ENCODE measurements around the gene EFNA2.
A peak's percentile ranks its signal among the peaks of the same experiment; 100 is the strongest.

Gene EFNA2

GRCh38 chr19:1249298-1249989, 36.2 kb upstream of the EFNA2 start:
- DNase-seq (ENCODE audit: low read depth, low spot score), result peak; percentile 93

GRCh38 chr19:1249990-1250436, 35.7 kb upstream of the EFNA2 start:
- no peak for DNase-seq (ENCODE audit: low read depth, low spot score)

DNA sequence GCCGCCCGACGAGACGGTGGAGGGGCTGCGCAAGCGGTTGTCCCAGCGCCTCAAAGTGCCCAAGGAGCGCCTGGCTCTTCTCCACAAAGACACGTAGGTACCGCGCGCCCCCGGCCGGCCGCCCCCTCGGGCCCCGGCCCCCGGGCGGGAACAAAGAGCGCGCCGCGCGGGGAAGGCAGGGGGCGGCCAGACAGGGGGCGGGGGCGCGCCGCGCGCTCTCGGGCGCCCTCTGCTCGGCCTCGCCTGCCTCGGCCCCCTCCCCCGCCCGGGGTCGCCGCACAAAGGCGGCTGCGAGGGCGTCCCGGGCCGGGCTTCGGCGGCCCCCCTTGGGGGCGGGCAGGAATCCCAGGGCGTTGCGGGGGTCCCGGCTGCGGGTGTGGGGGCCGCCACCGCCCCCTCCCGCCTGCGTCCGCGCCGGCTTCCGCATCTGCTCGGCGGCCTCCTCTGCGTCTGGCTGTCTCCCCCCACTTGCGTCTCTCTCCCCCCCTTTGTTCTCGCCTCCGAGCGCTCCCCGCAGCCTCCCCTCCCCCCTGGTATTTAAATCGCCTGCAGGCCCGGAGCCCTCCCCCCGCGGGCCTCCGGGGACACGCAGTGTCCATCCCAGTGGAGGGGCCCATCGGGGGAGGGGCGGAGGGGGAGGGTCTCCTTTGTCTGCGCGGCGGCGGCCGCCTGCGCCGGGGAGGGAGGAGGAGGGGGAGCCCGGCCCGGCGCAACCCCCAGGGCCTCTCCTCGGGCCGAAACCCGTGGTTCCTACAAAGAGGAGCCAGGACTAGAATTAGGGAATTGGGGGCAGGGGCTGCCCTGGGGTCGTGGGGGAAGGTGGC, 35.0 kb upstream of the EFNA2 start:
- no peak for DNase-seq (ENCODE audit: low read depth, low spot score)

GRCh38 chr19:1251330-1252220, 34.1 kb upstream of the EFNA2 start:
- DNase-seq (ENCODE audit: low read depth, low spot score), result no peak

DNA sequence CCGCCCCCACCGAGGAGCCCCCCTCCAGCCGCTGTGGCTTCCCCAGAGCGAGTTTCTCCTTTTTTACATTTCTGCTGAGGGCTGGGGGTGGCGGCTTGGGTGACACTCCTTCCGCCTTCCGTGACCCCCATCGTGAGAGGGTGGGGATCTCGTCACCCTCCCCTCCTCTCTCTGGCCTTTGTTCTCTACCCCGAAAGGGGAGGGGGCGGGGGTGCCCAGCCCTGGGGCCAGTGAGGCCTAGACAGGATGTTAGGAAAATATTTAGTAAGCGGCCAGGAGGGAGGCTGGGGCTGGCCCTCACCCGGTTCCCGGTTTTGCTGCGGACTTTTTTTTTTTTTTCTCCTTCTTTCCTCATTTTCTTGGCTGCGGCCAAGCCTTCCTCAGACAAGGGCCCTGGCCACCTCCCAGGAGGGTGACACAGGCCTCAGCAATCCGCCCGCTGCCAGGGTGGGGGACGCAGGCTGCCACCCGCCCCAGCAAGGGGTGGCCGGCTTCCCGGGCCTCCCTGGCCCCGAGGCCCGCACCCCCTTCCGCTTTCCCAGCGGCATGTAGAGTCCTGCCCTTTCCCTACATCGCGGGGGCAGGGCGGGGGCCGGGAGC, 33.4 kb upstream of the EFNA2 start:
- DNase-seq (ENCODE audit: low read depth, low spot score), result peak; percentile 85

DNA sequence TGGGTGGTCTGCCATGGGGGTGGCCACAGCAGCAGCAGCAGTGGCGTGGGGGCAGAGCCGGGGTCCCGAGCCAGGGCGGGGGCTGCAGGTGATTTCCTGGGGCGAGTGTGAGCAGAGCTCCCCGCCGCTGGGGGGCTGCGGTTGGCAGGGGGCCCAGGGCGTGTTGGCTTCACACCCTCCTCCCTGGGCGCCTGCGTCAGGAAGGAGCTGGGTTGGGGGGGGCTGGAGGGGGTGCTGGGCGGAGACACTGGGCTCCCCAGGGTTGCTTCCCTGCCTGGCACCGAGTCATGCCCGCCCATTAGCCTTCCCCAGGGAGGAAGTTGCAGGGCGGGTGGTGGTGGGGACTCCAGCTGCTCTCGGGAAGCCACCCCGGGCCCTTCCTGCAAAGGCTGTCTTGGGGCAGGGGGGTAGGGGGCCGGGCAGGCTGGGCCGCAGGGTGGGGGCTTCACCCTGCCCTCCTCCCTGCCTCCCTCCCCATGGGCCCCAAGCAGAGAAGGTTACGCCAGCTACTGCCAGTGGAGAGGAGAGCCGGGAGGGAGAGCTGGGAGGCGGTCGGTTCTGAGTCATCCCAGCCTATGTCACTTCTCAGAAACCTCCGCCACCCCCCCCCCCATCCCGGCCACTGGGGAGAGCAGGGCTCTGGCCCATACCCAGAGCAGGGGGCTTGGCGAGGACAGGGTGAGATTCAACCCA, 32.7 kb upstream of the EFNA2 start:
- peak; percentile 91 for DNase-seq (ENCODE audit: low read depth, low spot score)

GRCh38 chr19:1253514-1254080, 32.1 kb upstream of the EFNA2 start:
- DNase-seq (ENCODE audit: low read depth, low spot score), result peak; percentile 78

DNA sequence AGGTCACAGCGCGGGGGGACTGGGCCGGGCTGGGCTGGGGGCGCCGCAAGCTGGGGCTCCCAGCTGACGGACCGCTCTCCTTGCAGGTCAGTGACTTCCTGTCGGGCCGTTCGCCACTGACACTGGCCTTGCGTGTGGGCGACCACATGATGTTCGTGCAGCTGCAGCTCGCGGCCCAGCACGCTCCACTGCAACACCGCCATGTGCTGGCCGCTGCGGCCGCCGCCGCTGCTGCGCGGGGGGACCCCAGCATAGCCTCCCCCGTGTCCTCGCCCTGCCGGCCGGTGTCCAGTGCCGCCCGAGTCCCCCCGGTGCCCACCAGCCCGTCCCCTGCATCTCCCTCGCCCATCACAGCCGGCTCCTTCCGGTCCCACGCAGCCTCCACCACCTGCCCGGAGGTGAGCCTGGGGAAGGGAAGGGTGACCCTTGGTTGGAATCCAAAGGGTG, 31.6 kb upstream of the EFNA2 start:
- DNase-seq (ENCODE audit: low read depth, low spot score), result no peak

DNA sequence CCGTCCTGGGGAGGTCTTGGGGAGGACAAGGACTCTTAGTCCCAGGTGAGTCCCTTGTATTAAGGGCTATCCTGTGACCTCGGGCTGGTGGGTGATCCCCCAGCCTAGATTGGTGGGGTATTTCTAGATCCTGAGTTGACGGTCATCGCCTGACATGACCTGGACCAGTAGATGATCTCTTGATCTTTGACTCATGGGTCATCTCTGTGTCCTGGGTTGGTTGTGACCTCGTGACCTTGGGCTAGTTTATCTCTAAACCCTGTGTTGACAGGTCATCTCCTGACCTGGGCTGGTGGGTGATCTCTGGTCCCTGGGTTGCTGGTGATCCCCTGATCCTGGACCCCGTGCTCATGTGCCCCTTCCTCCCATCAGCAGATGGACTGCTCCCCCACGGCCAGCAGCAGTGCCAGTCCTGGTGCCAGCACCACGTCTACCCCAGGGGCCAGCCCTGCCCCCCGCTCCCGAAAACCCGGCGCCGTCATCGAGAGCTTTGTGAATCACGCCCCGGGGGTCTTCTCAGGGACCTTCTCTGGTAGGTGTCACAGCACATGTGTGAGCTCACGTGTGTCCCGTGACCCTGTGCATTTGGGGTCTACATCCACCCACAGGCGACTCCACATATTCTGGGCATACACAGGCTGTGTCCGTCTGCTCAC, 31.0 kb upstream of the EFNA2 start:
- no peak for DNase-seq (ENCODE audit: low read depth, low spot score)

GRCh38 chr19:1255186-1256161, 30.2 kb upstream of the EFNA2 start:
- DNase-seq (ENCODE audit: low read depth, low spot score), result no peak

DNA sequence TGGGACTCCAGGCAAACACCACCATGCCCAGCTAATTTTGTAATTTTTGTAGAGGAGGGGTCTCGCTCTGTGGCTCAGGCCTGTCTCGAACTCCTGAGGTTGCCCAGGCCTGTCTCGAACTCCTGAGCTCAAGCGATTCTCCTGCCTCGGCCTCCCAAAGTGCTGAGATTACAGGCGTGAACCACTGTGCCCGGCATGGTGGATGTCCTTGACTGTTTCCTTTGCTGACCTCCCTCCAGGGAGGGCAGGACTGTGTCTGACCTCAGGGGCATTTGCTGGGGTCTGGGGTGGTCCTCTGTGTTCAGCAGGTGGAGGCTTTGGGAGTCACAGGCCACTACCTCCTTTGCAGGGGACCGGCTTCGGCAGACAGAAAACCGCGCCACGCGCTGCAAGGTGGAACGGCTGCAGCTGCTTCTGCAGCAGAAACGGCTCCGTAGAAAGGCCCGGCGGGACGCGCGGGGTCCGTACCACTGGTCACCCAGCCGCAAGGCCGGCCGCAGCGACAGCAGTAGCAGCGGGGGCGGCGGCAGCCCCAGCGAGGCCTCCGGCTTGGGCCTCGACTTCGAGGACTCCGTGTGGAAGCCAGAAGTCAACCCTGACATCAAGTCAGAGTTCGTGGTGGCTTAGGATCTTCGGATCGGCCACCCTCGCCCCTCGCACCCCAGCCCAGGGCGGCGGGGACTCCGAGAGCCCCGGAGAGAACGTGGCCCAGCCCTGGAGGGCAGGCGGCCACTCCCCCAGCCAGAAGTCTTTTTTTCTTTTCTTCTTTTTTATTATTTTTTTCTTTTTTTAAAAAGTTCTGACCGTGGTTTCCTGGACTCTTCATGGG, 28.8 kb upstream of the EFNA2 start:
- no peak for DNase-seq (ENCODE audit: low read depth, low spot score)

GRCh38 chr19:1257475-1258162, 28.1 kb upstream of the EFNA2 start:
- DNase-seq (ENCODE audit: low read depth, low spot score), result no peak

DNA sequence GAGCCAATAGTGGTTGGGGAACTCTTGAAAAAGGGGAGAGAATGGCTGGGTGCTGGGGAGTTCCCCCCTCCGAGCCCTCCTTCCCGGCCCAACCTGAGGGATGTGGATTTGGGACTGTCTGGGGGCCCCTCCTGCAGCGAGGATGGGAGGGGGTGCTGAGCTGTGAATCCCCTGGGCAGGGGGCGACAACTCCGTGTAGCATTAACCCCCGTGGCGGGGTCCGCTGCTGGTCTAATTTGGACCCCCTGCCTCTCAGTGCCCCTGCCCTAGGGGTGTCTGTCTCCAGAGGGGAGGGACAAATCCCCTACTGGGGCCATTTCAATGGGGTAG, 27.5 kb upstream of the EFNA2 start:
- DNase-seq (ENCODE audit: low read depth, low spot score), result no peak

- no peak for DNase-seq (ENCODE audit: low read depth, low spot score)
These were observed 26.9 kb upstream of the EFNA2 start for GRCh38 chr19:1258707-1259205.

- no peak for DNase-seq (ENCODE audit: low read depth, low spot score)
These were observed 26.3 kb upstream of the EFNA2 start for GRCh38 chr19:1259206-1259875.

DNA sequence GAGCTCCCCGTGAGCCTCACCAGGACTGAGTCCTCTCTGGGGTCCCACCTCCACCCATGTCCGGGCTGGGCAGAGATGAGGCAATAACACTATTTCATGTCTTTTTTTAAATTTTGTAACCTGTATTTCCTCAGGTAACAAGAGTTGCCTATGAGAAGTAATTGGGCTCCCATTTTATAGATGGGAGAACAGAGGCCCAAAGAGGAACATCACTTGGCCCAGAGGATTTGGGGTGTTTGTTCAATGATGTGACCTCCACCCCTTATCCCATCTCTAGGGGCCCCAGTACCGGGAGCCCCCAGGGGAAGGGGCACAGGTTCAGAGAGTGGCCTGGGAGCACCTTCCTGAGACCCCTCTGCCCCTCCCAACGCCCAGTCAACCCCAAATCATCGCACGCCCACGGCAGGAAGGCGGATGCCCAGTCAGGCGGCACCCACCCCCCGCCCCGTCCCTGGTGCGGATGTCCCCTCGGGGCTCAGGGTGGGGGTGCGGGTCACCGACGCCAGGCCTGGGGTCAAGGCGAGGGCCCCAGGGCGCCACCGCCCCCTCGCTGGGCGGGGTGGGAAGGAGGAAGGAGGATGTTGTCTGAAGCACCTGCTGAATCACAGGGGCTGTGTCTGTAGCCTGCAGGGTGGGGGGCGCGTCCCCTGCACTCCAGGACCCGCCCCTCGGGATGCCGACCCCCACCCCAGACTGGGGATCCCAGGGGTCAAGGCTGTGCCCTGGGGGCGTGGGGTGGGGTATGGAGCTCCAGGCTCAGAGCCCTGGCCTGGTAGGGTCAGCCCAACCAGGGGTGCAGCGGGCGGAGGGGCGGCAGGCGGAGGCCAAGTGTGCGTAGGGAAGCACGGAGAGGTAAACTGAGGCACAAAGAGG, 25.6 kb upstream of the EFNA2 start:
- DNase-seq (ENCODE audit: low read depth, low spot score), result no peak
